HK-2 (cell line): Measurements from ENCODE around the gene OLFM2.

Experiments used
- DNase-seq: peaks from one replicate; pipeline ENCODE4 v3.0.0-alpha.2; 2018; ENCODE audit not compliant: unreplicated experiment

Gene OLFM2

DNA sequence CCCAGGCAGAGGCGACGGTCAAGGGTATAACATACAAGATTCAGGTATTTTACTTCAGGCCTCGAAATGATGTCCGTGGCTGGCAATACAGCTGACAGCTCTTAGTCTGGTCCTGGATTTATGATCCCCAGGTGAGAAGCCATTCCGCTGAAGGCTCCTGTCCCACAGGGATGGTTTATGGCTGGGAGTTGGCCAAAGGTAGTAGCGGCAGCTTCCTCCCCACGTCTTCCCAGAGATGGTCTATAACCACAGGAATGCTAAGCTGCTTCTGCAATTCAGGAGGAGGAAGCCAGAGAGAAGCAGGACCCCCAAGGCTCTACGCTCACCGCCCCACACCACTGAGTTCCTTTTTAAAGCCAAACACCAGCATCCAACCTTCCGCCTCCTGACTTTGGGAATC lies 27.1 kb downstream of the OLFM2 start:
- no peak for DNase-seq

DNA sequence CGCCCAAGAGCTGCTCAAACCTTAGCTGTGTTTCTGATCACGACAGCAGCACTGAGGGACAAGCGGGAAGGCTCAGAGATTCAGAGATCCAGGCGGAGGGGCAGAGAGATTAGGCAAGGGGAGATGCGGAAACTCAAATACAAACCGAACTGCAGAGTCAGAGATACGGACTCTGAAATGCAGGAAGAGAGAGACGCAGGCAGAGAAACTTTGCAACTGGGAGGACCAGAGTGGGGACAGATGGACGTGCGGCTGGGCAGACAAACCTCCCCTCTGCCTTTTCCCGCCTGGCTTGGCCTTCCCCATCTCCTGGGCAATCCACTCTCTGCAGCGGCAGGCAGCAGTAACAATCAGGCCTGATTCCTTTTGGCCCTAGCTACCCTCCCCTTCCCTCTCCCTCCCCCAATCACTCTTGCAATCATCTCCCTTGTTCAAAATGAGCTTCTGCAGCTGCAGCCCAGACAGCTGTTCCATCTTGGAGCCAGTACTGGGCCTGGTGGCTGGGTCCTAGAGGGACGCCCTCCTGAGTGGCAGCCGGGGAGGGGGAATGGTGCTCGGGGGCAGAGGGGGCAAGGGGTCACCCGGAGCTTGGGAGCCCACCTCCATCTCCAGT lies 29.7 kb downstream of the OLFM2 start:
- no peak for DNase-seq

DNA sequence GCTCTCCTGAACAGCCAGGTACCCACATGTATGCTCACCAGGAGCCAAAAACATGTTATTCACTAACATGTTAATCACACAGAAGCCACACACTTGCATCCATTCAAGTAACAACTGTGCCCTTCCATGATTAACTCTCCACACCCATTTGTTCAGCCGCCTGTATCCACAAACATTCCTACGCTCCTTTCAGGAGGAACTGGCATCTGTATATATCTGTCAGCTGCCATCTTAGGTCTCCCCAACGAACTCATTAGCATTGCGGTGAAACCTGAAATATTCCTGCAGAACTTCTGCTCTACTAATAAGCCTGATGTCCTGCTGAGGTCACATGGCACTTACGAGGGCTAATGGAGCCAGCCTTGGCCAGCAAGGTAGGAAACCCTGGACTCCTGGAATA lies 33.0 kb downstream of the OLFM2 start:
- no peak for DNase-seq

DNA sequence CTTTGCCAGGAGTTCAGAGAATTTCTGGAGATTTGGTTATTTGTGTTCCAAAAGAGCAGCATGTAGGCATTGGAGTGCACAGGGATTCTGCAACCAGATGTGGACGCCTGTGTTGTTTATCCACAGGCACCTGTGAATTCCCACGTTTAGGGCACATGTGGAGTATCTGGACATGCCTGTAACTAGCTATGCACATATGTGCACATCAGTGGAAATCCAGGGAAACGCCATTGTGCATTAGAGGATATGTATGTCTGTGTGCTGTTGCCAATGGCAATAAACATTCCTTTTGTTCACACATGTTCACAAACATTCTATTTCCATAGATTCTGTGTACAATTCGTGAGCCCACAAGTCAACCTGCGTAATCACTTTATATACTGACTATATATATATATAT lies 34.7 kb downstream of the OLFM2 start:
- DNase-seq = no peak

DNA sequence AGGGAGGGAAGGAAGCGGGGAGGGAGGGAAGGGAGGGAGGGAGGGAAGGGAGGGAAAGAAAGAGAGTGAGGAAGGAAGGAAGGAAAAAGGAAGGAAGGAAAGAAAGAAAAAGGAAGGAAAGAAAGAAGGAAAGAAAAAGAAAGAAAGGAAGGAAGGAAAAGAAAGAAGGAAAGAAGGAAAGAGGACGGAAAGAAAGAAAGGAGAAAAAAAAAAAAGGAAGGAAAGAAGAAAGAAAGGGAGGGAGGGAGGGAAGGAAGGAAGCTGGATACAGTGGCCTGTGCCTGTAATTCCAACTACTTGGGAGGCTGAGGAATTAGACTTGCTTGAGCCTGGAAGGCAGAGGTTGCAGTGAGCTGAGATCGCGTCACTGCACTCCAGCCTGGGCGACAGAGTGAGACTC lies 35.3 kb downstream of the OLFM2 start:
- no peak for DNase-seq

DNA sequence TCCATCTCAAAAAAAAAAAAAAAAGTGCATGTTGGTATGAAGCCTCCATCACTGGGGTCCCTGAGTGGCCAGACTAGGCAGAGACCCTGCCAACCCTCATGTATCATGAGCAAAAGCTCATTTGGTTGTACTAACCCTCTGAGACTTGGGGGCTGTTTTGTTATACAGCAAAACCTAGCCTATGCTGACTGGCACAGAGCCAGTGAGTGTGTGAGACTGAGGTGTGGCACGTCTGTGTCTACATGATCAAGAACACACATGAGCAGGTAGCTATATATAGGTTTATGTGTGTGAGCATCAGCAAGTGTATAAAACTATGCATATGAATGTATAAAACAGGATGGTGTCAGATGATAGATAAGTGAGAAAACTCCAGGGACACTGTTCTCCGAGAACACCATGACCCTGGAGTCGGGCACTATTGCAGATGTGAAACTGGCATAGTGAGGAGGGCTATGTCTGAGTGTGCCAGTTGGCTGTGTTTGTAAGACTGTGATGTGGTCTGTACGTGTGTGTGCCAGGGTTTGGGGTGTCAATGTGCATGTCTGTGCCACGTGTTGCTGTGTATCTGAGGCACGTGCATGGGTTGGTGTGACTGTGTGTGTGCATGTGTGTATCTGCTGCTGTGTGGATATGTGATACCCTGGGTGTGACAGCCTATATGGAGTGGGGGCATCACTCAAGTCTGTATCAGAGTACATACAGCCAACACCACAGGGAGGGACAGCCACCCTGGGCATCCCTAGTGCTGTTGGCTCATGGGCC lies 44.5 kb downstream of the OLFM2 start:
- no peak for DNase-seq

DNA sequence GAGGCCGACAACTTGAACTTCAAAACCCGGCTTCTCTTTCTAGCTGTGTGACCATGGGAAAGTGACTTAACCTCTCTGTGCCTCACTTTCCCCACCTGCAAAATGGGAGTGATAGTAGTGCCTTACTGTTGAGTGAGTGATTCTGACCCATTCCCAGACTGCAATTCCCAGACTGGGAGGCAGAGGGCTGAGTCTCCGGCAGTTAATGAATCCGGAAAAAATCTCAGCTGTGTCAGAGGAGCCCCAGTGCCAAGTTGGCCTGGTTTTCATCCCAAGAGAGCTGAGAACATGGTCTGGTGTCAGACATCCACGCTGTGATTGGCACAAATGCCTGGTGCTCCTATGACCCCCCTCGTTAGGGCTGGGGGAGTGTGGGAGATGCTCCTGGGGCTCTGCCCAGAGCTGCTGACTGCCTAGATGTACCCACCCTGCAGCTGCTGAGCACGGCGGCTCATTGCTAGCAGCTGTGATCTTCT lies 51.2 kb downstream of the OLFM2 start:
- DNase-seq = no peak

DNA sequence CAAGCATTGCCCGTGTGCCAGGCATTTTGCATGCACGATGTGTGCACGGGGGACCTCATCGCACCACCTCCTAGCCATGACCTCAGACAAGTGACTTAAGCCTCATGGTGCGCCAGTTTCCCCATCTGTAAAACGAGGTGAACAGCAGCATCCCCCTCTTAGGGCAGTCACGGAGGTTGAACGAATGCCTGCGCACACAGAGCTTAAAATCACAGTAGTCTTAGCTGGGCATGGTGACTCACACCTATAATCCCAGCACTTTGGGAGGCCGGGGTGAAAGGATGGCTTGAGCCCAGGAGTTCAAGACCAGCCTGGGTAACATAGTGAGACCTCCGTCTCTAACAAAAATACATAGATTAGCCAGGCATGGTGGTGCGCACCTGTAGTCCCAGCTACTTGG lies 52.6 kb downstream of the OLFM2 start:
- no peak for DNase-seq

DNA sequence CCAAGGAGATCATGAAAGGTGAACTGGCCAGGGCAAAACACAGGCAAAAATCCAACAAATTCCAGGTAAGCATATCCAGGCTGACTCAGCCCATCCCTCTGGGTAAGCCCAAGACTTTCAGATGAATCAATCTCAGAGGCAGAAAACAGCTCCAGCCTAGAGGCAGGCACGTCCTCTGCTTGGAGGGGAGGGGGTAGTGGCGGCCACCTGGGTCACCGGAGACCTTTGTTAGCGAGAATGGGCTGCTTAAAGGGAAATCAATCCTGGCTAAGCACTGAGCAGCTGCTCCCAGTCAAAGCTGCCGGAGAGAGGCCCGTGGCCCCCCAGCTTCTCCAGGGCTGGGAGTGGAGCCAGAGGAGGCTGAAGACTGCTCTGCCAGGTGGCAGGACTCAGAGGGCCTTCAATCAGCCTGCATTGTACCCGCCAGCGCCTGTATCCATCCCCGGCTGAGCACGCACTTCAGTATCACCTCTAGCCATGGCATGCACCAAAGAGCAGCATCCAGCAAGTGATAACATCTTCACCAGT lies 53.0 kb downstream of the OLFM2 start:
- DNase-seq = no peak

DNA sequence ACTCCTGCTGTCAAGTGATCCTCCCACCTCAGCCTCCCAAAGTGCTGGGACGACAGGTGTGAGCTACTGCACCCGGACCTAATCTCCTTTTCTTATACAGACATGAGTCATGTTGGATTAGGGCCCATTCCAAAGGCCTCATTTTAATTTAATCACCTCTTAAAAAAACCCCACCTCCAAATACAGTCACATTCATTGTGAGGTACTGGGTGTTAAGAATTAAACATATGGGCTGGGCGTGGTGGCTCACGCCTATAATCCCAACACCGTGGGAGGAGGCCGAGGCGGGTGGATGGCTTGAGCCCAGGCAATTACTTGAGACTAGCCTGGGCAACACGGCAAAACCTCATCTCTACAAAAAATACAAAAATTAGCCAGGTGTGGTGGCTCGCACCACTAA lies 54.6 kb downstream of the OLFM2 start:
- no peak for DNase-seq

DNA sequence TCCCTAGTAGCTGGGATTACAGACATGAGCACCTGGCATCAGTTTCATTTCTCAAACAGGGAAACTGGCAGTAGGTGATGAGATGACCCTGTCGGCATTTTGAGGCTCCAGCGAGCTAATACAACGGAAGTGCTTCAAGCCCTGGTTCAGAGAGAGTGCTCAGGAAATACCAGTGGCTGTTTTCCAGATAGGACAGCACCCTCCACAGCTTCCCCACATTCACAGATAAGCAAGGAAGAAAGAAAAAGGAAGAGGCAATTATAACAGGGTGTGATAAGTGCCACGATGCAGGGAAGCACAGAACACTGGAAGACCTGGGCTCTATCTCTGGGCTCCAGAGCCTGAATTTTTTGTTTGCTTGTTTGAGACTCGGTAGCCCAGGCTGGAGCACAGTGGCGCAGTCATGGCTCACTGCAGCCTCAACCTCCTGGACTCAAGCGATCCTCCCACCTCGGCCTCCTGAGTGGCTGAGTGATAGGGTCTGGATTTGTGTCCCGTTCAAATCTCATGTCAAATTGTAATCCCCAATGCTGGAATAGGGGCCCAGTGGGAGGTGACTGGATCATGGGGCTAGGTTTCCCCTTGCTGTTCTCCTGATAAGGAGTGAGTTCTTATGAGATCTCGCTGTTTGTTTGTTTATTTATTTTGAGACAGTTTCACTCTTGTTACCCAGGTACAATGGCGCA lies 57.7 kb downstream of the OLFM2 start:
- no peak for DNase-seq

DNA sequence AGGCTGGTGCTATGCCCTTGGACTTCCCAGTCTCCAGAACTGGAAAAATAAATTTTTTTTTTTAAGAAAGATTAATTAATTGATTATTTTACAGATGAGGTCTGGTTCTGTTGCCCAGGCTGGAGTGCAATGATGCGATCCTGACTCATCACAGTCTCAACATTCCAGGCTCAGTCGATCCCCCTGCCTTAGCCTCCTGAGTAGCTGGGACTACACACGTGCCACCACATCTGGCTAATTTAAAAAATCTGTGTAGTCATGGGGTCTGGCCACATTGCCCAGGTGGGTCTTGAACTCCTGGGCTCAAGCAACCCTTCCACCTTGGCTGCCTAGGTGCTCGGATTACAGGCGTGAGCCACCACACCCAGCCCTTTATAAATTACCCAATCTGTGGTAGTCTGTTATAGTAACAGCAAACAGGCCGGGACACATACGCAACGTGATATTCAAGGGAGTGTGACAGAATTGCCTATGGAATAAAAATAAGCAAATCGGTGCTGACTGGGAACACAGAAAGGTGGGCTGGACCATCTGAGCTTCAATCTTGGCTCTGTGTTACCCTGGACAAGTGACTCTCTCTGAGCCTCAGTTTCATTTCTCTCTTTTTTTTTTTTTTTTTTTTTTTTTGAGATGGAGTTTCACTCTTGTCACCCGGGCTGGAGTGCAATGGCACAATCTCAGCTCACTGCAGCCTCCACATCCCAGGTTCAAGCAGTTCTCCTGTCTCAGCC lies 58.4 kb downstream of the OLFM2 start:
- DNase-seq = no peak

DNA sequence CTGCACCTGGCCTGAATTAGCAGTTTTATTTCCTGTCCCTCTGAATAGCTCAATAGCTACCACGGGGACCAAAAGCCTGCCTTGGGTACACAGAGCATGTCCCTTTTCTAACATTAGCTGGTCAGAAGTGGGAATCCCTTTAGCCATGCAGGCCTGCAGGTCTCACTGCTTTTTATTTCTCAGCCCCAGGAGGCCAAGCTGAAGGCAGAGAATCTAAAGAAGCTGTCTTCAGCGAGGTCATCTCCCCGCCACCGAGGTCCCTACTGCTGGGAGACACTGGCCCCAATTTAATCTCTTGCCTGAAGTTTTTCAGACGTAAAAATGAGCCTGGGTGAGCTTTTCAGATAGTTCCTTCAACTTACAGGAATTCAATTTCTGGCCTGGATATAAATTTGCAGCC lies 60.5 kb downstream of the OLFM2 start:
- DNase-seq = no peak

DNA sequence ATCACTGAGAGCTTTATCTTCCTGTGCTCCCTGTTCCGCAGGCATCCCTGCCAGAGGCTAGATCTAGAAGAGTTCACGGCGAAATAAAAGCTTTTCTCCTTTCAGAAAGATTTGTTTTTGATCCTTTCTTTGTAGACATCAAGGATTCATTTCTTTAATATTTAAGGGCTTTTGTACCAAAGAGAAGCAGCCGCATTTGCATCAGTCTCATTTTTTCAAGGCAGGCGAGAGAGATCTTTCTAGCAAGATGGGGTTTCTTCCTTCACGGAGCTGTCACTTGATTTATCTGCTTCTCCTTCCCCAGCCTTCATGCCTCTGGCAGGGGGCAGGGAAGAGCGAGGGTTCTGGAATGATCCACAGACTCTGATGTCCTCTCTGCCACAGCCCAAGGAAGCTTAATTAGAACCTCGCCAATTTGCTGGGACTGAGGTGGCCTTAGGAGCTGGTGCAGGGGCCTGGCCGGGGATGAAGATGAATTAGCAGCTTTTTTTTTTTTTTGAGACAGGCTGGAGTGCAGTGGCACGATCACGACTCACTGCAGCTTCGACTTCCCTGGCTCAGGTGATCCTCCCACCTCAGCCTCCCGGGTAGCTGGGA lies 61.2 kb downstream of the OLFM2 start:
- no peak for DNase-seq

DNA sequence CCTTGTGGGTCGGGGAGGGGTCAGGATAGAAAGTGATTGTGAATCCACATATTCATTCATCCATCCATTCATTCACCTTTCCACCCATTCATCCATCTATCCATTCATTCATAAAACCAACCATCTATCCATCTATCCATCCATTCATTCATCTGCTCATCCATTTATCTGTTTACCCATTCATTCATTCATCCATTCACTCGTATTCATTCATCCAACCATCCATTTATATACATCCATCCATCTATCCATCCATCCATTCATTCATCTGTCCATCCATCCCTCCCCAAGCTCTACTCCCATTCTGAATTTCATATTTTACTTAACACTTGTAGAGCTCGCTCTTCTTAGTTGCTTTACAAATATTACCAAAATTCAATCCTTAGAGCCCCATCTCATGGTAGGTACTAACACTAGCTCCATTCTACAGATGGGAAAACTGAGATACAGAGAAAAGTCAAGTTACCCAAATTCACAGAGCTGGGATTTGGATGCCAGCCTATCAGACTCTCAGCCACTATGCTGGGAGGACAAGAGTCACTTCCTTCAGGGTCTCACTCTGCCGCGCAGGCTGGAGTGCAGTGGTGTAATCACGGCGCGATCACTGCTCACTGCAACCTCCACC lies 63.6 kb downstream of the OLFM2 start:
- DNase-seq = no peak

DNA sequence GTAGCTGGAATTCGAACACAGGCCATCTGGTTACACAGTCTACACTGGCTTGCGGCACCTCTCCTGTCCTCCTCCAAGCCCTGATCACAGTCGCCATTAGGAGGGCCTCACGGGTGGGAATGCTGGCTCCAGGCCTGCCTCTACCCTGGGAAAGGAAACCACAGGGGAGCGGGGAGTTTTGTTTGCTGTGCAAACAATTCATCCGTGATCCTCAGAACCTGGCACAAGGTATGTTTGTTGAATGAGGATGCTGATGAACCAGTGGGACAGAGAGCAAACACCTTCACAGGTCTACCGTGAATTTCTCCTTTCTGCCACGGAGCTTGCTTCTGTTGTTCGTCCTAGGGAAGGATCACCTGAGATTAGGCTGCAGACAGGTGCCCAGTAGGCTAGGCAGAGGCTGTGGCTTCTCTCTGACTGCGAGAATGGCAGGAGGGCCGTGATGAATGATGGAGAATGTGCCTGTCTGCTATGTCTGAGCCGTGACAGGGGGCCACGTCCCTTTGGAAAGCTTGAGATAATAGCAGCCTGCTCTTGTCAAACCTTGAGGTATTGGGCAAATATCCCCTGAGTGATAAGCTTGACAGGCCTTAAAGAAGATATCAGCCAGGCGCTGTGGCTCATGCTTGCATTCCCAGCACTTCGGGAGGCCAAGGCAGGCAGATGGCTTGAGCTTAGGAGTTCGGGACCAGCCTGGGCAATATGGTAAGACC lies 64.5 kb downstream of the OLFM2 start:
- no peak for DNase-seq

DNA sequence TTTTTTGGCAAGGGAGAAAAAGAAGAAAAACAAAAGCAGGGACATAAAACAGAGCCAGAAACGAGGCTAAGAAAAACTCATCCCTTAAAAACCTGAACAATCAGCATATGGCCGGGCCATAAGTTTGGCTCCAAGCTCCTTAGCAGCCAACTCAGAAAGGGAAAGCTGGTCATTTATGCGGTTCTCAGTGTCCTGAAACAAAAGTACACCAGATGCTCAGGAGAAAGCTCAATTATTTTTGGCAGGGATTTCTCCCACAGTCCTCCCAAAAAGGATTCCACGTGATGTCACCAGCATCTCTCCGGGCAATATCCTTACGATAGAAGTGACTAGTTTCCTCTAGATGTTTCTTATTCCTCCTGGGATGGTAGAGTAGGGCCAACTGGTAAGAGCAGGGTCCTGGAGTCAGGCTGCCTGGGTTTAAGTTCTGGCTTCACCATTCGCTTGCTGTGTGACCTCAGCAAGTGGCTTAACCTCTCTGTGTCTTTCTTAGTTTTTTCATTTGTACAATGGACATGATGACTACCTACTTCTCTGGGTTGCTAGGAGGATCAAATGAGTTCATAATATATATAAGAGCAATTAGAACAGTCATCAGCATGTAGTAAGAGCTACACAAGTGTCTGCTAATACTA lies 67.2 kb downstream of the OLFM2 start:
- DNase-seq = no peak

DNA sequence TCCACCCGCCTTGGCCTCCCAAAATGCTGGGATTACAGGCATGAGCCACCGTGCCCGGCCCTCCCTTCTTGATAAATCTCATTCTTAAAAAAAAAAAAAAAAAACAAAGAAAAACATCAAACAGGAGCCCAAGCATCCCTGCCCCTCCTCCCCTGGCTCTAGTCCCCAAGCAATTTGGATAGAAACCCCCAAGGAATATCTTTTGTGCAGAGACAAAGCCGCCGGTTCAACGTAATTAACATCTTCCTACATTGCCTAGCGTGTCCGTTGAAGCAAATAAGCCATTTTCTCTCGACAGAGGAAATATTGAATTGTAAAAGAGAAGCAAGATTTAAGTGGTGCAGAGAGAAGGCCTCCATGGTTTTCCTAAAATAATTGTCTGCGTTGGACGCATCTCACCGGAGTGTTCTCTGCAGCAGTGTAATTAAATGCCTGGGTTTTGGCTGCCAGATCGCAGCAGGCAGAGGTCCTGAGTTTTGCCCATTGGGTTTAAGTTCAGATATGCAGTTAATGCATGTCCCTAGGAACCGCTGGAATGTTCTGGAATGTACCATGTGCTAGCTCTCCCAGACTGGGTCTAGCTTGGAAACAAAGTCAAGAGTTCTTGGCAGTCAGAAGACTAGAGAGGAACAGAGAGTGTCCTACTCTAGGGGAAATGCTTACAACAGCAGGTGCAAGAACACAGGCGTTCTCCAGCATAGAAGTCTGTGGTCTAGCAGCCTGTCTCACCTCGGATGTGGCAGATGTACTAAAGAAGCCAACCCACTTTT lies 70.4 kb downstream of the OLFM2 start:
- DNase-seq = no peak

DNA sequence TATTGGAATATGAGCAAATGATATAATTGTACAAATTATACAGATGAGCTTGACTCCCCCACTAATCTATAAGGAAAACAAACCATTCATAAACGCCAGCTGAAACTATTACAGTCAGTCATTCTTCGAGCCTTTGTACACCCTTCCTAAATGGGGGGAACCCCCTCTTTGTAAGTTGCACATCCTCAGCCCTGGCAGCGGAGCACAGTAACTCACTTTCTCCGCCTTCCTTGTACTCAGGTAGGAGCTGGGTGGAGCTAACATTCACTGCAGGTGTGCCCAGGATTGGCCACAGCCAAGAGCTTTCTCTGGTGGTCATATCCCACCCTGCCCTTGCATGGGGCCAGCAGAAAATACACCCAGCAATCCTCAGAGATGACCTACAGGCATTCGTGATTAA lies 72.6 kb downstream of the OLFM2 start:
- DNase-seq = no peak
